Measurements from ENCODE around the gene COLQ.

- TF ChIP-seq CTCF (IDR thresholded peaks at IDR 0.05) (no peak), POLR2A (IDR thresholded peaks at IDR 0.05) (no peak)
Observed at GRCh38 chr3:15519096-15519495, 2.4 kb downstream of the COLQ start.

All from body of pancreas (tissue), 4 donors.